H1 (cell line): ENCODE measurements around the gene SMIM41. TPM values are rescaled to one million over a fixed set of nuclear protein-coding genes. Genes with fewer than 3 reads are reported as not detected.
A peak's percentile ranks its signal among the peaks of the same experiment; 100 is the strongest.

Experiments used
- CTCF ChIA-PET: fragments of 300-600 bp; sonication (Branson Sonifier 250); formaldehyde crosslinking; loops from one replicate; lab custom pipeline; 2021; ENCODE audit not compliant: partially characterized antibody; lab: Charles Lee
- POLR2A ChIA-PET: fragments of 300-600 bp; sonication (Branson Sonifier 250); formaldehyde crosslinking; loops from one replicate; lab custom pipeline; 2021; ENCODE audit warnings: inconsistent platforms; ENCODE audit not compliant: partially characterized antibody; lab: Charles Lee
- DNase-seq, 2 experiments: peaks; one replicate each; pipeline versions ENCODE4 v3.0.0 to v3.0.0-alpha.2; 2010 to 2022; ENCODE audit warnings: low spot score in 2 of 2, low read depth in 1 of 2, mixed read lengths in 1 of 2
- FAIRE-seq: peaks from 2 replicates; lab custom pipeline; 2011; peaks lifted over from hg19 to GRCh38; lab: Jason Lieb, UNC
- H2AFZ ChIP-seq: 2 replicates; pipeline ENCODE4 v1.8.1; 2012; ENCODE audit warnings: low read length, inconsistent platforms
- H2AK5ac ChIP-seq: 2 replicates; pipeline ENCODE4 v1.6.1; 2013; ENCODE audit warnings: low read depth, low read length
- H2BK120ac ChIP-seq: replicated peaks from 2 replicates; pipeline ENCODE3; 2013; ENCODE audit warnings: low read depth, low read length, inconsistent platforms
- H2BK12ac ChIP-seq: 2 replicates; pipeline ENCODE4 v1.6.1; 2013; ENCODE audit warnings: low read depth, low read length
- H2BK15ac ChIP-seq: 2 replicates; pipeline ENCODE4 v1.6.1; 2013; ENCODE audit warnings: low read length
- H2BK20ac ChIP-seq: 2 replicates; pipeline ENCODE4 v1.6.1; 2013; ENCODE audit warnings: low read length
- H2BK5ac ChIP-seq: 2 replicates; pipeline ENCODE4 v1.6.1; 2013; ENCODE audit warnings: low read depth, low read length
- H3K14ac ChIP-seq: 2 replicates; pipeline ENCODE4 v1.6.1; 2013; ENCODE audit warnings: inconsistent platforms; ENCODE audit not compliant: insufficient read length
- H3K18ac ChIP-seq: 2 replicates; pipeline ENCODE4 v1.6.1; 2013; ENCODE audit warnings: low read length; ENCODE audit errors: extremely low read depth
- H3K23ac ChIP-seq: 2 replicates; pipeline ENCODE4 v1.6.1; 2013; ENCODE audit warnings: inconsistent platforms; ENCODE audit not compliant: insufficient read length
- H3K23me2 ChIP-seq: 2 replicates; pipeline ENCODE4 v1.6.1; 2013; ENCODE audit warnings: low read depth, low read length
- H3K27ac ChIP-seq: 2 replicates; pipeline ENCODE4 v1.6.1; 2011; ENCODE audit warnings: low read depth, low read length, inconsistent platforms
- H3K27me3 ChIP-seq, 4 experiments: replicated peaks in 1 of 4; 1 replicate in 1 of 4; 2 replicates in 3 of 4; pipeline versions ENCODE4 v1.6.1 to v1.8.1; 2011 to 2013; ENCODE audit warnings: low read length in 3 of 4, mild to moderate bottlenecking in 3 of 4, inconsistent platforms in 2 of 4, mixed read lengths in 2 of 4, moderate library complexity in 1 of 4; ENCODE audit not compliant: control insufficient read depth in 3 of 4, insufficient read depth in 3 of 4; ENCODE audit errors: extremely low read depth in 1 of 4
- H3K36me3 ChIP-seq, 4 experiments: 2 replicates each; pipeline versions ENCODE4 v1.6.1 to v1.8.1; 2011 to 2013; ENCODE audit warnings: mild to moderate bottlenecking in 4 of 4, low read length in 3 of 4, moderate library complexity in 2 of 4, control low read depth in 1 of 4, inconsistent platforms in 1 of 4; ENCODE audit not compliant: insufficient read depth in 4 of 4, control insufficient read depth in 2 of 4
- H3K4ac ChIP-seq: replicated peaks from 2 replicates; pipeline ENCODE3; 2013; ENCODE audit warnings: low read length, low read depth, mixed read lengths, inconsistent platforms; ENCODE audit not compliant: insufficient read length
- H3K4me1 ChIP-seq, 4 experiments: replicated peaks in 1 of 4; 1 replicate in 1 of 4; 2 replicates in 3 of 4; pipeline versions ENCODE4 v1.6.1 to v1.8.1; 2011 to 2013; ENCODE audit warnings: low read length in 3 of 4, inconsistent platforms in 2 of 4, mixed read lengths in 1 of 4; ENCODE audit not compliant: insufficient read depth in 4 of 4, control insufficient read depth in 3 of 4
- H3K4me2 ChIP-seq, 2 experiments: 2 replicates each; pipeline versions ENCODE4 v1.6.1 to v1.8.1; 2011 to 2013; ENCODE audit warnings: low read depth in 2 of 2, low read length in 2 of 2, control low read depth in 1 of 2, inconsistent platforms in 1 of 2, mild to moderate bottlenecking in 1 of 2; ENCODE audit not compliant: insufficient read depth in 1 of 2
- H3K4me3 ChIP-seq, 4 experiments: fragments of 200-600, 300-600 bp in 1 of 4; sonication (generic), shearing (Covaris generic), sonication (Bioruptor Twin) in 1 of 4; 2 replicates each; pipeline versions ENCODE4 v1.5.1 to v1.8.1; 2011 to 2016; ENCODE audit warnings: low read length in 4 of 4, low read depth in 3 of 4, control low read depth in 2 of 4, inconsistent platforms in 2 of 4, mild to moderate bottlenecking in 2 of 4, mixed read lengths in 1 of 4, moderate library complexity in 1 of 4; ENCODE audit not compliant: insufficient read depth in 2 of 4; ENCODE audit errors: extremely low read depth in 1 of 4
- H3K56ac ChIP-seq: replicated peaks from 2 replicates; pipeline ENCODE3; 2013; ENCODE audit warnings: low read depth, mild to moderate bottlenecking, mixed read lengths, low read length, inconsistent platforms; ENCODE audit not compliant: insufficient read length
- H3K79me1 ChIP-seq: 2 replicates; pipeline ENCODE4 v1.6.1; 2013; ENCODE audit warnings: low read depth, low read length, control low read depth
- H3K79me2 ChIP-seq, 2 experiments: 2 replicates each; pipeline versions ENCODE4 v1.6.1 to v1.8.1; 2012 to 2013; ENCODE audit warnings: low read length in 2 of 2, mild to moderate bottlenecking in 2 of 2, inconsistent platforms in 1 of 2; ENCODE audit not compliant: insufficient read depth in 2 of 2, control insufficient read depth in 1 of 2
- H3K9ac ChIP-seq, 4 experiments: replicated peaks in 1 of 4; 1 replicate in 1 of 4; 2 replicates in 3 of 4; pipeline versions ENCODE4 v1.6.1 to v1.8.1; 2011 to 2013; ENCODE audit warnings: low read depth in 3 of 4, low read length in 3 of 4, control low read depth in 2 of 4, mild to moderate bottlenecking in 2 of 4, moderate library complexity in 2 of 4, inconsistent platforms in 1 of 4; ENCODE audit errors: extremely low read depth in 1 of 4
- H3K9me3 ChIP-seq, 2 experiments: 2 replicates each; pipeline versions ENCODE4 v1.6.1 to v1.8.1; 2012 to 2013; ENCODE audit warnings: mild to moderate bottlenecking in 2 of 2, moderate library complexity in 2 of 2, control low read depth in 1 of 2, inconsistent platforms in 1 of 2, low read depth in 1 of 2, low read length in 1 of 2, mixed read lengths in 1 of 2; ENCODE audit not compliant: insufficient read depth in 2 of 2
- H4K20me1 ChIP-seq, 2 experiments: replicated peaks in 1 of 2; 2 replicates each; pipeline versions ENCODE3 to v1.8.1; 2011 to 2013; ENCODE audit warnings: inconsistent platforms in 2 of 2, low read length in 2 of 2, mild to moderate bottlenecking in 1 of 2; ENCODE audit not compliant: insufficient read depth in 2 of 2, control insufficient read depth in 1 of 2
- H4K5ac ChIP-seq: 2 replicates; pipeline ENCODE4 v1.6.1; 2013; ENCODE audit warnings: low read length, low read depth, mixed read lengths, inconsistent platforms; ENCODE audit not compliant: insufficient read length
- H4K8ac ChIP-seq: 2 replicates; pipeline ENCODE4 v1.8.0; 2013; ENCODE audit warnings: mild to moderate bottlenecking, moderate library complexity, low read length, inconsistent platforms; ENCODE audit not compliant: insufficient read depth; ENCODE audit errors: extremely low read depth
- H4K91ac ChIP-seq: replicated peaks from 2 replicates; pipeline ENCODE3; 2013; ENCODE audit warnings: low read length, mixed read lengths, inconsistent platforms; ENCODE audit not compliant: insufficient read length
- BACH1 ChIP-seq: IDR thresholded peaks from 2 replicates; pipeline ENCODE4 v1.6.1; 2012; ENCODE audit warnings: low read length, improper control_type of control experiment
- CBX8 ChIP-seq: fragments of 300-800, 300-1000 bp; sonication (generic); IDR thresholded peaks from 2 replicates; pipeline ENCODE4 v1.7.1; 2016; ENCODE audit warnings: low read depth, low read length, borderline replicate concordance
- CHD2 ChIP-seq: IDR thresholded peaks from 2 replicates; pipeline ENCODE4 v1.6.1; 2012; ENCODE audit warnings: low read length, improper control_type of control experiment
- GTF2F1 ChIP-seq: IDR thresholded peaks from 2 replicates; pipeline ENCODE4 v1.6.1; 2012; ENCODE audit warnings: low read depth, low read length, improper control_type of control experiment, borderline replicate concordance
- HDAC2 ChIP-seq, 2 experiments: fragments of 300-600 bp in 1 of 2; sonication (generic) in 1 of 2; IDR thresholded peaks; 2 replicates each; pipeline ENCODE4 v1.6.1; 2011 to 2012; ENCODE audit warnings: low read depth in 2 of 2, low read length in 2 of 2, mild to moderate bottlenecking in 2 of 2, moderate library complexity in 2 of 2, borderline replicate concordance in 1 of 2, inconsistent platforms in 1 of 2
- JUND ChIP-seq: IDR thresholded peaks from 2 replicates; pipeline ENCODE4 v1.6.1; 2011; ENCODE audit warnings: mild to moderate bottlenecking, improper control_type of control experiment, low read length
- KDM5A ChIP-seq: fragments of 200-600 bp; IDR thresholded peaks from 2 replicates; pipeline ENCODE4 v1.7.1; 2012; ENCODE audit warnings: mild to moderate bottlenecking, low read length, inconsistent platforms, mixed read lengths
- RAD21 ChIP-seq, 2 experiments: IDR thresholded peaks in 1 of 2; conservative IDR thresholded peaks in 1 of 2; 2 replicates each; pipeline ENCODE4 v1.6.1; 2011; ENCODE audit warnings: low read depth in 2 of 2, low read length in 2 of 2, improper control_type of control experiment in 1 of 2, inconsistent platforms in 1 of 2, mild to moderate bottlenecking in 1 of 2, moderate library complexity in 1 of 2
- RXRA ChIP-seq: IDR thresholded peaks from 2 replicates; pipeline ENCODE4 v1.6.1; 2011; ENCODE audit warnings: low read depth, mild to moderate bottlenecking, low read length, moderate library complexity; ENCODE audit not compliant: insufficient read depth
- SP2 ChIP-seq: IDR thresholded peaks from 2 replicates; pipeline ENCODE4 v1.6.1; 2012; ENCODE audit warnings: mild to moderate bottlenecking, low read length, inconsistent platforms
- WGBS, 2 experiments: shearing (Covaris generic) in 1 of 2; methylation state at CpG; one replicate each; pipeline versions ENCODE4 v1.1.6 to v1.1.7; 2013 to 2015; ENCODE audit warnings: low lambda C conversion rate in 2 of 2, mixed read lengths in 2 of 2, inconsistent platforms in 1 of 2, low coverage in 1 of 2, missing lambda C conversion rate in 1 of 2; ENCODE audit not compliant: insufficient replicate concordance in 2 of 2, insufficient coverage in 1 of 2, insufficient read length in 1 of 2; ENCODE audit errors: extremely low coverage in 1 of 2, missing lambda C conversion rate in 1 of 2; 5-methylcytosine and 5-hydroxymethylcytosine counted together
- polyA plus RNA-seq, 7 experiments: library from polyadenylated mRNA; depleted of rRNA in 3 of 7; stranded (reverse) in 5 of 7; unstranded in 2 of 7; fragments of >200 nt in 5 of 7; fragments of 200-250 nt in 2 of 7; gene quantifications; 1 replicate in 5 of 7; 2 replicates in 1 of 7; 4 replicates in 1 of 7; pipeline versions ENCODE4 v1.2.1 to v1.2.3, GENCODE V29; 2011 to 2013; ENCODE audit warnings: missing spikeins in 2 of 7, mixed read lengths in 2 of 7
- total RNA-seq: library from RNA; stranded (reverse); fragmentation: NEBNext Ultra II Directional; extraction: Animal tissue kit (Norgen Biotek cat#: 25700); gene quantifications from 2 replicates; pipeline ENCODE4 v1.2.1, GENCODE V29; 2021

The SMIM41 gene
- total and polyA plus RNA-seq, 2 of the 8 experiments (the other 6 are each of a cell fraction or from before 2014, with no cell fraction given), result 0.28 to 0.98 TPM

DNA sequence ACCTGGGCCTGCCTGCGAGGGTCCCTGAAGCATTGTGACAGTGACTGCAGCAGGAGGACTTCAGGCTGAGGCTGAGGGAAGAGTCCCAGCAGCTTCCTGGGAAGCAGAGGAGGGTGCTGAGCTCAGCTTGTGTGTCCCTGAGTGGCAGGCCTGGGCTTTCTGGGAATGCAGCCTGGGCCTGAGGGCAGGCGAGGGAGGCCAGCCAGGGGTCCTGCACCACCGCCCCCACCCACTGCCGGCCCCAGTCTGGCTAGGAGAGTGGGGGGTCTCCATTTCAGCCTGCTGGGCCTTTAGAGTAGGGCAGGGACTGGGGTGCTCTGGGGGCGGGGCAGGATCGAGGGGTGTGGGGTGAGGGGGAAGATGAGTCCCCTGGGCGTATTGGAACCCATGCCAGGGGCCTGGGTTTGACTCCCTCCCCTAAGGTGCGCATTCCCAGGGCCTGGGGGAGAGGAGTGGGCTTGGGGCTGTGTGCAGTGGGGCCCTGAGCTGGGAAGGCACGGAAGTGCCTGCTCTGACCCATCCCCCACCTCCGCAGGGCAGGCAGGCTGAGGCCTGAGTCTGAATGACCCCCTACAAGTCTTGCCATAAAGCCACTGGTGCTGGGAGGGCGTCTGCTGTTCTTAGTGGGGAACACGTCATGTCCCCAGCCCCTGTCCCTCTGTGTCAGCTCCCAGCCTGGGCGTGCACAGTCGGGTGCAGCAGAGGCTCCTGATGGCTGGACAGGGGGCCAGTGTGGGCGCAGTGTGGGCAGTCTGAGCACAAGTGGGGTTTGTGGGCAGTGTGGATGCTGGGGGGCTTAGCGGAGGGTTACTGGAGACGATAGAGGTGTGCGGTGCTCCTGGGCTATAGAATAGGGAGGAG lies 66.0 kb downstream of the SMIM41 start:
- Histone ChIP-seq H4K8ac (peak overlapping the region; percentile 26; the same call in 1 of the 2 replicates), H4K20me1 (no peaks in the 10 kb centered on the region), H3K23me2 (no peaks in the 10 kb centered on the region; the same call in 1 of the 2 replicates), H3K27ac (no peak overlapping the region), H3K18ac (peak overlapping the region; percentile 83), H2BK5ac (peak overlapping the region; percentile 81; the same call in 1 of the 2 replicates), H3K79me2 (no peaks in the 10 kb centered on the region), H2AFZ (no peak overlapping the region), H2AK5ac (peak overlapping the region; percentile 70; the same call in 1 of the 2 replicates), H4K91ac (peak overlapping the region; percentile 89), H3K9ac (no peak overlapping the region), H3K4me2 (no peak overlapping the region), H3K14ac (peak overlapping the region; percentile 27), H3K79me1 (no peaks in the 10 kb centered on the region), H3K36me3 (no peaks in the 10 kb centered on the region), H3K9me3 (no peaks in the 10 kb centered on the region), H2BK12ac (peak overlapping the region; percentile 90; the same call in 1 of the 2 replicates), H2BK15ac (peak overlapping the region; percentile 97; the same call in 1 of the 2 replicates), H3K4me1 (peaks cover 8 to 44% (median 20%) of the 10 kb centered on the region in 4 experiments), H3K4me3 (no peak overlapping the region), H2BK120ac (peak overlapping the region; percentile 48), H3K27me3 (no peaks in the 10 kb centered on the region; a peak in 1 of 7 replicates), H3K23ac (no peak overlapping the region), H3K56ac (peak overlapping the region; percentile 19), H4K5ac (peak overlapping the region; percentile 19), H2BK20ac (peak overlapping the region; percentile 87; the same call in 1 of the 2 replicates), H3K4ac (peak overlapping the region; percentile 36)
- no peak for DNase-seq
- no peak for FAIRE-seq
- ChIA-PET CTCF (interaction anchor here (0.6 to 4.1 kb wide), 16 partner anchors 9 to 734 kb away, joined by 3 to 26 read pairs (median 8); no protein-coding TSS in a partner anchor), POLR2A (interaction anchor here (2.4 kb wide), 1 partner anchor 19 kb away, joined by 10 read pairs; no protein-coding TSS in a partner anchor)
- WGBS, 2 experiments, result 78% methylated on average over 15 of the region's 18 CpGs; no CpG with 5 or more reads in 1 of the 2 experiments
- TF ChIP-seq CBX8 (no peak), GTF2F1 (no peak), HDAC2 (IDR thresholded peaks at IDR 0.05; ENCODE audit: borderline replicate concordance in 1 of 2, low read depth in 2 of 2, low read length in 2 of 2) (no peak), RAD21 (IDR thresholded peaks at IDR 0.05 in 1 of 2, conservative IDR thresholded peaks at IDR 0.05 in 1 of 2; ENCODE audit: low read depth in 2 of 2, low read length in 2 of 2) (no peak), CHD2 (no peak), SP2 (no peak), JUND (no peak), BACH1 (no peak), KDM5A (no peak), RXRA (no peak)
